GM13976 (cell line): Measurements from ENCODE around the gene G6PC3.

ENCODE experiments used
- DNase-seq: peaks from one replicate; pipeline ENCODE4 v3.0.0; 2012; ENCODE audit warnings: low spot score
- CTCF ChIP-seq: IDR thresholded peaks from 2 replicates; pipeline ENCODE4 v1.5.1; 2012; ENCODE audit warnings: borderline replicate concordance, mild to moderate bottlenecking; ENCODE audit not compliant: insufficient read depth; ENCODE audit errors: extremely low read depth, missing control alignments, control extremely low read depth
- in situ Hi-C: fragments of 300-500 bp; cut with MboI; formaldehyde crosslinking; loops from one replicate; pipeline ENCODE4 v1.12.0; 2022; ENCODE audit warnings: low sequenced_read_pairs, mixed read lengths, inconsistent platforms; ENCODE audit not compliant: unreplicated experiment

G6PC3 gene

DNA sequence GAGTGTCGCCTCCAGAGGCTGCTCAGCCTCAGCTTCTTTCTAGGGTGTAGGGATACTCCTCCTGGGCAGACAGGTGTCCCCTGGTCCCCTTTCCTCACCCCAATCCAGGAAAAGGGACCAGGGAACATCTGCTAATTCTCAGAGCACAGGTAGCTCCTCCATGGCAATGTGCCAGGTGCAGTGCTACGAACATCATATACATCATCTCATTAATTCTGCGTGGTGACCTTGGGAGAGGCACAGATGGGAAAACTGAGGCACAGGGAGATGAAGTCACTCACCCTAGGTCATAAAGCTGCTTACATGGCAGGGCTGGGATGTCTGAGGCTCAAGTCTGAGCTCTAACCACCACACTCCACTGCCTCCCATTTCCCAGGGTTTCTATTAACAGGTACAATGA is 41.2 kb downstream of the G6PC3 start:
- in situ Hi-C loops, result no loop called here
- TF ChIP-seq CTCF, result no peak
- DNase-seq, result no peak

- in situ Hi-C loops, result no loop called here
- no peak for TF ChIP-seq CTCF
- DNase-seq, result no peak
Measured at GRCh38 chr17:44112284-44113280, 42.0 kb downstream of the G6PC3 start.

GRCh38 chr17:44113382-44113781 is 42.8 kb downstream of the G6PC3 start:
- DNase-seq, result no peak
- in situ Hi-C loops, result no loop called here
- TF ChIP-seq CTCF, result no peak

- no peak for TF ChIP-seq CTCF
- in situ Hi-C loops, result no loop called here
- no peak for DNase-seq
Measured at GRCh38 chr17:44113868-44114840, 43.6 kb downstream of the G6PC3 start.

GRCh38 chr17:44115585-44116415 is 45.3 kb downstream of the G6PC3 start:
- in situ Hi-C loops, result no loop called here
- peak; percentile 66 for DNase-seq
- peak; percentile 32 for TF ChIP-seq CTCF
